ENCODE data around the gene N4BP2L2. TPM values are rescaled to one million over a fixed set of nuclear protein-coding genes. Genes with fewer than 3 reads are reported as not detected.

Gene N4BP2L2
- total RNA-seq, 1 donor from 2014 or later = 92.8 TPM

DNA sequence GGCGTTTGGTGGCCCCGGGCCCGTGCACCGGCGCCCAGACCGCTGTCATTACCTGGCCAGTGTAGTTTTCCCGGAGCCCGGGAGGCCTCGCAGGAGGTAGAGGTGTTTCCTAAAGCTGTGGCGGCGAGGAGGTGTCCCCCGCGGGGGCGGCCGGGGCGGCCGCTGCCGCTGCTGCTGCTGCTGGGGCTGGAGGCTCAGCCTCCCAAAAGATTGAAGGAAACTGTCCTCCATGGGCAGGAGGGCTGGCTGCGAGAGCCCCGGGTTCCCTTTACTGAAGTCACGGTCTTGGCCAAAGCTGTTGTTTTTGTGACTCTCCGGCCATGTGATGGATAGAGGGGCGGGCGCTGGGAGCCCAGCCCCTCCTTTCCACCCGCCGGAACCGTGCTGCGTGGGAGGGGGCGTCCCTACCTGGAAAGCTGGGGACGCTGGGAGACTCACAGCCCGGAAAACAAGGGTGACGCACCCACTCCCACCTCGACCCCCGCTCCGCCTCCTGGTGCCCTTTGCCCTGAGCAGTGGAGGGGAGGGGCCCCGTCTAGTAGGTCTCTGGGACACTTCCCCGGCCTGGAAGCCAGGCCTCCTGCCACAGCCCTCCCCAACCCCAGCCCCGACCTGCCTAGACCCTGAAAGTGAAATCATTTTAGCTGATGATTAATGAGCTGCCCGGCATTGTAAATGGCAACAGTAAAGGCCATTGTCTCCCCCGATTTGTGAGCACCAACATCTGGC, 110.6 kb downstream of the N4BP2L2 start, which contains the start of gene N4BP2L1:
TSS of gene N4BP2L1 (minus strand) at position 279 of the 729 bp plus-strand sequence. CDS start at position 231, 48 bp downstream.
- Mint-ChIP-seq H3K4me1 (ENCODE audit: low read depth) (peaks cover 53% of the 10 kb centered on the region), H3K36me3 (ENCODE audit: low read depth) (peaks cover 31% of the 10 kb centered on the region), H3K9me3 (peaks cover 2% of the 10 kb centered on the region), H3K27me3 (ENCODE audit: insufficient read depth) (no peaks in the 10 kb centered on the region), H3K4me3 (peak within 1 kb of the TSS; percentile 97), H3K27ac (peak within 1 kb of the TSS; percentile 98)
- peak; percentile 74 for DNase-seq (ENCODE audit: low spot score)
- intact Hi-C loops (cut with micrococcal nuclease) = loop anchor here (1.0 to 5.0 kb wide), 14 partner anchors 20 to 1729 kb away; partner anchors contain the start of genes BRCA2, FRY, HSPH1 and N4BP2L2

DNA sequence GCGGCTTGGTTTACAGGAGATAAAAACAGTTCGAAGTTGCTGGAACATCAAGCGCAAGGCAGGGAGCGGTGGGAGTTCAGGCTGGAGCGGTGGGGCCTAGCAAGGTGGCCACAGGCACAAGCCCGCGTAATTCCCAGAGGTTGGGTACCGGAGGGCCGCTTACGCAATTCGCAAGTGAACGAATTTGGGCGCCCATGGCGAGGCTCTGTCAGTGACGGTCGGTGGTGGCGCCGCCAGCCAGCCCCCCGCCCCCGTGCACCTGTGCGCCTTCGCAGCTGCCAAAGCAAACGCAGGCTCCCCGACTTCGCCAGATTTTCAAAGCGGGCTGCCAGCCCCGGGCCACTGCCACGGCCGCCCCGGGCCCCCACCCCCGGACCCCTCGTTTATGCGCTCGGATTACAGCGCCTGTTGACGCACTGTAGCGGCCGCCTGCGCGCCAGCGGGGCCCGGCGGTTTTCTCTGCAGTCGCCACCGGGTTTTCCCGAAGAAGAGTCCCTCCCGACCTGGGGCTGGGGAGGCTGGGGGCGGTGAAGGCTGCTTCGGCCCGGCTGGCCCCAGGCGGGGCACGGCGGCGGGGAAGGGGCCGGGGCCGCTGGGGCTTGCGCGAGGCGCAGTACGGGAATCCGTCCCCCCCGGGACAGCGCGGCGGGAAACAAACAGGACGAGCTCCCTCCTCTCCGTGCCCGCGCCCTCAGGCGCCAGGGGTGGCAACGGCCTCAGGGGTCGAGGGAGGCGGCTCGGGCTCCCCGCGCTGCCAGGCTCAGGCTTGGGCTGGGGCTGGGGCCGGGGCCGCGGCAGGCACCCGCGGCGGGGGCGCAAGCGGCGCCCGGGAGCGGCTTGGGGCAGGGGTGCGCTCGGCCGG, 111.4 kb downstream of the N4BP2L2 start:
- peak overlapping the region; percentile 98 for H3K27ac Mint-ChIP-seq
- H3K36me3 Mint-ChIP-seq (ENCODE audit: low read depth) = peaks cover 32% of the 10 kb centered on the region
- peaks cover 8% of the 10 kb centered on the region for H3K9me3 Mint-ChIP-seq
- DNase-seq (ENCODE audit: low spot score) = peak; percentile 40
- H3K4me1 Mint-ChIP-seq (ENCODE audit: low read depth) = peaks cover 46% of the 10 kb centered on the region
- intact Hi-C loops (cut with micrococcal nuclease) = loop anchor here (1.0 to 5.0 kb wide), 12 partner anchors 19 to 1730 kb away; partner anchors contain the start of genes BRCA2, FRY, HSPH1 and PDS5B
- H3K4me3 Mint-ChIP-seq = peak overlapping the region; percentile 97
- H3K27me3 Mint-ChIP-seq (ENCODE audit: insufficient read depth) = no peaks in the 10 kb centered on the region

DNA sequence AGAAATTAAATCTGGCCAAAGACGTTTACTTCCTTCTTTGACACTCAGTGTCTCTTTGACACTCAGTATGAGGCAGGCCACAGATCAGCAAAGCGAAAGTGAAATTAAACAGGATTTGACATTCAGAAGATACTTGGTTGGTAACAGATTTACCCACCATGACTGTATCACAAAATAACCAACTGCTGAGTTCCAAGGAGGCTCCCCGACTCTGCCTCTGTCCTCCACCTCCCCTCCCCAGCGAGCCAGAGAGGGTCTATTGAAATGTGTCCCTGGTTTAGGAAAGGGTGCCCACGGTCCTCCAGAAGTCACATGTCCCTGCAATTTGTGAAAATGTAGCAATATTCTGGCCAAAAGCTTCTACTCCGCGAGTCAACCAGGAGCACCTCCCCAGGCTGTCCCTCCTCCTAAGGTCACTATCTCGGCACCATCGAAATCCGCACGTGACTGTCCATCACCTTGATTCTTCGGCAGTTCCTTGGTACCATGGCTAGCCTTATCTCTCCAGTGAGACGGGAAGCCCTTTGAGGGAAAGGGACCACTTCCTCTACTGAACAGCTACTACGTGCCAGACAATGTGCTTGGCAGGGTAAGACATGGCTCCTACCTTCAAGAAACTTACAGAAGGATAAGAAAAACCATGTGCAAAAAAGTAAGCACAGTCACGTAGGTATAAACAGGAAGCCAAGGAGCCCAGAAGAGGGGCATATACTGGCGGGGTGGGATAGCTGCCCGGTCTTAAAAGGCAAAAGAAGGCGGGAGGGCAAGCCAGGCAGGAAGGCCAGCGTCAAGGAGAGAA, 112.2 kb downstream of the N4BP2L2 start:
- intact Hi-C loops (cut with micrococcal nuclease) = loop anchor here (2.0 to 5.0 kb wide), 10 partner anchors 104 to 1731 kb away; partner anchors contain the start of genes FRY, HSPH1, PDS5B and RFC3
- peaks cover 46% of the 10 kb centered on the region for H3K4me1 Mint-ChIP-seq (ENCODE audit: low read depth)
- peak overlapping the region; percentile 97 for H3K4me3 Mint-ChIP-seq
- peaks cover 14% of the 10 kb centered on the region for H3K9me3 Mint-ChIP-seq
- H3K27ac Mint-ChIP-seq = peak overlapping the region; percentile 98
- DNase-seq (ENCODE audit: low spot score) = peak; percentile 51
- no peaks in the 10 kb centered on the region for H3K27me3 Mint-ChIP-seq (ENCODE audit: insufficient read depth)
- peaks cover 40% of the 10 kb centered on the region for H3K36me3 Mint-ChIP-seq (ENCODE audit: low read depth)

DNA sequence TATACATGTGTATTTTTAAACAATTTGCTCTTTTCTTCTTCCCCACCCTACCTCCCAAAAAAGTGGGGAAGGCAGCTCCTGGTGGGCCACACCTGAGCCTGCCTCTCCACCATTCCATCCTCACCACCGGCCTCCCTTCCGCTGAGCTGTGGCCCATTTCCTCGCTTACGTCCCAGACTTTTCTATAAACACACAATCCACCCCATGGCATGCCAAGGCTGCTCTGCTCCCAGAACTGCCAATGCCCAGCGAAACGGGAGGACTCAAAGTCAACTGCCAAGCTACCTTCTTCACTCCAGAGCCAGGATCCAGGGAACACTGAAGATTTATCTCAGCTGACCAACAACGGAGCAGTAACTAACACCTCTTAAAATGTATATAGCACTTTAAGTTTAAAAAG, 113.4 kb downstream of the N4BP2L2 start:
- intact Hi-C loops (cut with micrococcal nuclease) = loop anchor here (5.0 kb wide), 6 partner anchors 378 to 1732 kb away; partner anchors contain the start of genes FRY, HSPH1 and RFC3
- peaks cover 46% of the 10 kb centered on the region for H3K36me3 Mint-ChIP-seq (ENCODE audit: low read depth)
- no peak for DNase-seq (ENCODE audit: low spot score)
- H3K27me3 Mint-ChIP-seq (ENCODE audit: insufficient read depth) = no peaks in the 10 kb centered on the region
- H3K4me1 Mint-ChIP-seq (ENCODE audit: low read depth) = peaks cover 43% of the 10 kb centered on the region
- peak overlapping the region; percentile 97 for H3K4me3 Mint-ChIP-seq
- H3K27ac Mint-ChIP-seq = peak overlapping the region; percentile 82
- peaks cover 20% of the 10 kb centered on the region for H3K9me3 Mint-ChIP-seq

DNA sequence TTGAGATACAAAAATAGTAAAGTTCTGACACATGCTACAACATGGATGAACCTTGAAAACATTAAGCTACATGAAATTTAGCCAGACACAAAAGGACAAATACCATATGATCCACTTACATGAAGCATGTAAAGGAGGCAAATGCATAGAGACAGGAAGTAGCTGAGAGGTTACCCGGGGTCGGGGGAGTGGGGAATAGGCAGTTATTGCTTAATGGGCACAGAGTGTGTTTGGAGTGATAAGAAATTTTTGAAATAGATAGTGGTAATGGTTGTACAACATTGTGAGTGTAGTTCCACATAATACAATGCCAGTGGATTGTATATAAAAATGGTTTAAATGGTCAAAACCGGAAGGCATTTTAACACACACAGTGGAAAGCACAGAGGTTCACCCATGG, 115.0 kb downstream of the N4BP2L2 start:
- no peaks in the 10 kb centered on the region for H3K27me3 Mint-ChIP-seq (ENCODE audit: insufficient read depth)
- H3K9me3 Mint-ChIP-seq = peaks cover 32% of the 10 kb centered on the region
- no peak overlapping the region for H3K4me3 Mint-ChIP-seq
- H3K4me1 Mint-ChIP-seq (ENCODE audit: low read depth) = peaks cover 35% of the 10 kb centered on the region
- no peak overlapping the region for H3K27ac Mint-ChIP-seq
- no peak for DNase-seq (ENCODE audit: low spot score)
- intact Hi-C loops (cut with micrococcal nuclease) = no loop called here
- peaks cover 56% of the 10 kb centered on the region for H3K36me3 Mint-ChIP-seq (ENCODE audit: low read depth)

DNA sequence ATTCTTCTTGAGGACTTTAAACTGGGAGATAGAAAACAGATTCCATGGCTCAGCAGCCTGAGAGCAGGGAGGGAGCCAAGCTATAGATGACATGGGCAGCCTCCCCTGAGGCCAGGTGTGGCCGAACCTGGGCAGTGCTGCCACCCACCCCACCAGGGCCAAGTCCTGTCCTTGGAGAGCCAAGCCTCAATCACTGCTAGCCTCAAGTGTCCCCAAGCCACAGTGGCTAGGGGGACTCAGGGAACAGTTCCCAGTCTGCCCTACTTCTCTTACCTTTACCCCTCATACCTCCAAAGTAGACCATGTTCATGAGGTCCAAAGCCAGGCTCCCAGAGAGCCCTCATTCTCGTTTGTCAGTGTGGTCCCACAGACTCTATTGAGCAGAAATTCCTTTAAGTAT, 118.7 kb downstream of the N4BP2L2 start:
- intact Hi-C loops (cut with micrococcal nuclease) = no loop called here

DNA sequence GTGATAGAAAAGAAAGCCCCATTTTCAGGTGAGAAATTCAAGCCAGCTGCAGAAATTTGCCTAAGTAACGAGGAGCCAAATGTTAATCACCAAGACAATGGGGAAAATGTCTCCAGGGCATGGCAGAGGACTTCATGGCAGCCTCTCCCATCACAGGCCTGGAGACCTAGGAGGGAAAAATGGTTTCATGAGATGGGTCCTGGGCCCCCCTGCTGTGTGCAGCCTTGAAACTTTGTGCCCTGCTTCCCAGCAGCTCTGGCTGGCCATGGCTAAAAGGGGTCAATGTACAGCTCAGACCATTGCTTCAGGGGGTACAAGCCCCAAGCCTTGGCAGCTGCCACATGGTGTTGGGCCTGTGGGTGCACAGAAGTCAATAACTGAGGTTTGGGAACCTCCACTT, 120.6 kb downstream of the N4BP2L2 start:
- H3K4me1 Mint-ChIP-seq (ENCODE audit: low read depth) = no peaks in the 10 kb centered on the region
- intact Hi-C loops (cut with micrococcal nuclease) = no loop called here
- H3K4me3 Mint-ChIP-seq = no peak overlapping the region
- no peak overlapping the region for H3K27ac Mint-ChIP-seq
- no peak for DNase-seq (ENCODE audit: low spot score)
- no peaks in the 10 kb centered on the region for H3K27me3 Mint-ChIP-seq (ENCODE audit: insufficient read depth)
- H3K36me3 Mint-ChIP-seq (ENCODE audit: low read depth) = peaks cover 45% of the 10 kb centered on the region
- peaks cover 40% of the 10 kb centered on the region for H3K9me3 Mint-ChIP-seq

More for the DNA sequence above, 118.7 kb downstream of the N4BP2L2 start:
- H3K9me3 Mint-ChIP-seq = peaks cover 41% of the 10 kb centered on the region
- H3K4me1 Mint-ChIP-seq (ENCODE audit: low read depth) = peaks cover 13% of the 10 kb centered on the region
- DNase-seq (ENCODE audit: low spot score) = no peak
- H3K27ac Mint-ChIP-seq = no peak overlapping the region
- peaks cover 57% of the 10 kb centered on the region for H3K36me3 Mint-ChIP-seq (ENCODE audit: low read depth)
- H3K27me3 Mint-ChIP-seq (ENCODE audit: insufficient read depth) = no peaks in the 10 kb centered on the region
- no peak overlapping the region for H3K4me3 Mint-ChIP-seq

DNA sequence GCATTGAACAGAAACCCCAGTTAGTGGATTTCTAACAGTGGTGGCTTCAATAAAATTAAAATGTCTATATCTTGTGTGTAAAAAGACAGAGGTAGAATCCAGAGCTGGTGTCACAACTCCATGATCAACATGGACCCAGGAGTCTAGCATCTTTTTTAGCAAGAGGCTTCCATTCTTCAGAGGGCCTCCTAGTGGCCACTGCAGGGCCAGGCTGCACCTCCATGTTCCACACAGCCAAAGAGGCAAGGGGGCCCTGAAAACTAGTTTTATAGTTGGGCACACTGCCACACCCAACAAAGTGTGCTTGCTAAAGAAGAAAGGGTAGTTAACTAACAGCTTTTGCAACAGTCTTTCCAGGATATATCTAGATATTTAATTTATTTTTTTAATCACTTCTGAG, 123.6 kb downstream of the N4BP2L2 start:
- peaks cover 28% of the 10 kb centered on the region for H3K36me3 Mint-ChIP-seq (ENCODE audit: low read depth)
- no peak for DNase-seq (ENCODE audit: low spot score)
- intact Hi-C loops (cut with micrococcal nuclease) = no loop called here
- H3K4me3 Mint-ChIP-seq = no peak overlapping the region
- H3K27ac Mint-ChIP-seq = no peak overlapping the region
- peaks cover 2% of the 10 kb centered on the region for H3K4me1 Mint-ChIP-seq (ENCODE audit: low read depth)
- H3K27me3 Mint-ChIP-seq (ENCODE audit: insufficient read depth) = no peaks in the 10 kb centered on the region
- H3K9me3 Mint-ChIP-seq = peaks cover 20% of the 10 kb centered on the region

DNA sequence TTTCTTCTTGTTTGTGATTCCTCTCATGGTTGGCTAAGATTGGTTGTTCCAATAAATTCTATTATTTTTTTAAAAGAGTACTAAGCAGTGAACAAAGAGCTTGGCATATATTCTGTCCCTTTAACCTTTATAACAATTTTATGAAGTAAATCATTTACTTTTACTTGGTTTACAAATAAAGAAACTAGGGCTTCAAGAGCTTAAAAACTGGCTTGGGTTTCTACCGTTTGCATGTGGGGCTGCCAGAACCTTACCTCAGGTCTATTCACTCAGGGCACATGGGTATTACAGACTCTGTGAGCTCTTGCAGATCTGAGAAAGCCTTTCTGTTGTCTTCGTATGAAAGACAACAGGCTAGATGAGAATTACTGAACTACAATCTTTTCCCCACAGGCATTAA, 124.0 kb downstream of the N4BP2L2 start:
- Mint-ChIP-seq H3K27ac (no peak overlapping the region), H3K9me3 (peaks cover 16% of the 10 kb centered on the region), H3K27me3 (ENCODE audit: insufficient read depth) (no peaks in the 10 kb centered on the region), H3K36me3 (ENCODE audit: low read depth) (peaks cover 26% of the 10 kb centered on the region), H3K4me3 (no peak overlapping the region), H3K4me1 (ENCODE audit: low read depth) (peaks cover 7% of the 10 kb centered on the region)
- intact Hi-C loops (cut with micrococcal nuclease) = no loop called here
- no peak for DNase-seq (ENCODE audit: low spot score)

DNA sequence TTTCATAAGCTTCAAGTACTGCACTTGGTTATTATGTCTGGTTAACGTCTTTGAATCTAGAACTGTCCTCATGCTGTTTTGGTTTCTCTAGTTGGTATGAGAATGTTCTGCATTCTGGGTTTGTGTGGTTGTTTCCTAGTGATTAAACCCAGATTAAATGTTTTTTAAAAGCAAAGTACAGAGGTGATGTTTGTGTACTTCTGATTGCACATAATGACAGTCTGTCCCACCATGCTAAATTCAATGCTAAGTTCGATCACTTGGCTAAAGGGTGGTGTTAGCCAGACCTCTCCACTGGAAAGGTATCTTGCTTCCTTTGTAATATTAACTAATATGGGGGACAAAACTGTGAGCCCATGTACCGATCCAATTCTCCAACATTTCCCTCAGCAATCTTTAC, 125.3 kb downstream of the N4BP2L2 start:
- H3K36me3 Mint-ChIP-seq (ENCODE audit: low read depth) = peaks cover 23% of the 10 kb centered on the region
- peaks cover 7% of the 10 kb centered on the region for H3K9me3 Mint-ChIP-seq
- H3K27ac Mint-ChIP-seq = no peak overlapping the region
- no peaks in the 10 kb centered on the region for H3K27me3 Mint-ChIP-seq (ENCODE audit: insufficient read depth)
- peaks cover 20% of the 10 kb centered on the region for H3K4me1 Mint-ChIP-seq (ENCODE audit: low read depth)
- intact Hi-C loops (cut with micrococcal nuclease) = no loop called here
- no peak overlapping the region for H3K4me3 Mint-ChIP-seq
- DNase-seq (ENCODE audit: low spot score) = no peak

DNA sequence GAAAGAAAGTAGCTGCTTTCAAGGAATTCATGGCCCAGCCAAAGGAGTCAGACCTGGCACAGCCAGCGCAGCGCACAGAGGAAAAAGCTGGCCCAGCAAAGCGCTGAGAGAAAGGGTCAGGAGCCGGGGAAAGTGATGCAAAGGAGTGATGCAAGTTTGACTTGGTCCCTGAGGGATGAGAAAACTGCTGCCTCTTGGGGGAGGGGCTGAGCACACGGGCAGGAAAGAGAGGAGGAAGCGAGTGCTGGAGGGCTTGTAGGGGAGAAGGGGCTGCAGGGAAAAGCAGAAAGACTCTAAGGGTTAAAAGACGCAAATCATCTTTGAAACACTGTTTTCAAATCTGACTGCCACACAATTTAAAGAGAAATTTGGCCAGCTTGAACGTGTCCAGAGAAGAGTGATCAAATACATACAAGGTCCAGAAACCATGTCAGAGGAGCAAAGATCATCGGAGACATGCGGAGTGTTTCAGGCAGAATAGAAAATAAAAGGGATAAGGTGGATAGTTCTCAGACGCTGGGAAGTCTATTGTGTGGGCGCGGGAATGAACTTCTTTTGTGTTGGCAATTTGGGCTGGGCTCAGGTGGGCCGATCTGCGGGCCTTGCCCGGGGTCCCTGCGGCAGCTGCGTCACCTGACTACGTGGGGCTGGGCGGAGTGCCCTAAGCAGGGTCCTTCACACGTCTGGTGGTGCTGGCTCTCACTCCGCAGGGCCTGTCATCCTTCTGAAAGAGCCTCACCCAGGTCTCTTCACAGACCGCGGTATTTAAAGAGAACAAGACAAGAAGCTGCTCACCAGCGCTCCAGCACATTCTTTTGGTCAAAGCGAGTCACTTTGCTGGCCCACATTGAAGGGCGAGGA, 128.8 kb downstream of the N4BP2L2 start:
- H3K27me3 Mint-ChIP-seq (ENCODE audit: insufficient read depth) = no peaks in the 10 kb centered on the region
- no peak overlapping the region for H3K4me3 Mint-ChIP-seq
- intact Hi-C loops (cut with micrococcal nuclease) = no loop called here
- no peak for DNase-seq (ENCODE audit: low spot score)
- H3K4me1 Mint-ChIP-seq (ENCODE audit: low read depth) = peaks cover 28% of the 10 kb centered on the region
- H3K36me3 Mint-ChIP-seq (ENCODE audit: low read depth) = peaks cover 33% of the 10 kb centered on the region
- no peak overlapping the region for H3K27ac Mint-ChIP-seq
- H3K9me3 Mint-ChIP-seq = no peaks in the 10 kb centered on the region

DNA sequence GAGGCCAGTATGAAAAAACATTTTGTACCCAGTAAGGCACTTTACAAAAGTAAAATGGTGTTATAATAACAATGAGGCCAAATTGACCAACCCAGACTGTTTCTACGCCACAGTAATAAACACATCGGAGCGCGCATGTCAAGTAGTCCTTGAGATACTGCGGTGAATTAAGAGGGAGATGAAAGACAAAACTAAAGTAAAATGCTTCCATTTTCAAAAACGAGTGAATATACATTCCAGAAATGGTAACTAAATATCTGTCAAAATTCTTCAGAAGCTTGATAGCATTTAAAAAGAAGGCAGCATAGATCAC, 129.6 kb downstream of the N4BP2L2 start:
- intact Hi-C loops (cut with micrococcal nuclease) = no loop called here
- Mint-ChIP-seq H3K4me3 (no peak overlapping the region), H3K27me3 (ENCODE audit: insufficient read depth) (no peaks in the 10 kb centered on the region), H3K36me3 (ENCODE audit: low read depth) (peaks cover 33% of the 10 kb centered on the region), H3K9me3 (no peaks in the 10 kb centered on the region), H3K27ac (no peak overlapping the region), H3K4me1 (ENCODE audit: low read depth) (peaks cover 28% of the 10 kb centered on the region)
- DNase-seq (ENCODE audit: low spot score) = no peak

Measured in activated T-helper 1 cell treated with anti-CD3 and anti-CD28 coated beads, Interleukin-12 subunit alpha, Interleukin-12 subunit beta, Interleukin-2, Interleukin-4 antibody, amounts not matched to agents 30 ng/mL and 10 ng/mL and 1 ng/mL, durations not matched to agents 14 hours and 24 hours and 36 hours (primary cell).